Transverse colon (tissue), 4 donors: ENCODE measurements around the gene SNW1. TPM values are rescaled to one million over a fixed set of nuclear protein-coding genes. Genes with fewer than 3 reads are reported as not detected.
"Not testable (repeated sequence)": the region's sequence is repeated elsewhere in the genome, so short reads cannot be mapped to it uniquely, and the experiment has no call there.

Source experiments
- DNase-seq: peaks from one replicate; pipeline ENCODE4 v3.0.0-alpha.2; 2019
- H3K27ac ChIP-seq, 4 donors: fragments of 200-600 bp; sonication (generic); 2 replicates each; pipeline ENCODE4 v1.5.1; 2016 to 2018; ENCODE audit warnings: inconsistent platforms in 4 of 4
- H3K27me3 ChIP-seq: fragments of 200-600 bp; sonication (generic); 2 replicates; pipeline ENCODE4 v1.5.1; 2017; ENCODE audit warnings: inconsistent platforms
- H3K36me3 ChIP-seq, 4 donors: fragments of 200-600 bp; sonication (generic); 2 replicates each; pipeline ENCODE4 v1.5.1; 2017 to 2019; ENCODE audit warnings: inconsistent platforms in 4 of 4
- H3K4me1 ChIP-seq, 4 donors: fragments of 200-600 bp; sonication (generic); 2 replicates each; pipeline ENCODE4 v1.5.1; 2017 to 2020; ENCODE audit warnings: inconsistent platforms in 4 of 4
- H3K4me3 ChIP-seq, 4 donors: fragments of 200-600 bp; sonication (generic); 1 replicate in 1 of 4; 2 replicates in 3 of 4; pipeline versions ENCODE4 v1.5.1 to v1.6.1; 2017 to 2019; ENCODE audit warnings: inconsistent platforms in 4 of 4
- H3K9me3 ChIP-seq, 2 donors: fragments of 200-600 bp; sonication (generic); 2 replicates each; pipeline ENCODE4 v1.5.1; 2017 to 2019; ENCODE audit warnings: inconsistent platforms in 2 of 2
- CTCF ChIP-seq, 5 experiments: fragments of 200-600 bp in 3 of 5; fragments of 450-650 bp in 2 of 5; sonication (generic) in 3 of 5; IDR thresholded peaks; 1 replicate in 2 of 5; 2 replicates in 3 of 5; pipeline ENCODE4 v1.5.1; 2016 to 2017; ENCODE audit warnings: antibody characterized with exemption in 5 of 5, inconsistent platforms in 3 of 5, mild to moderate bottlenecking in 2 of 5, moderate library complexity in 1 of 5
- EP300 ChIP-seq: sonication (generic); formaldehyde crosslinking; IDR thresholded peaks from one replicate; pipeline ENCODE4 v1.6.1; 2017; ENCODE audit warnings: antibody characterized with exemption, low read depth
- POLR2A ChIP-seq: fragments of 450-650 bp; IDR thresholded peaks from one replicate; pipeline ENCODE4 v1.6.1; 2016; ENCODE audit warnings: antibody characterized with exemption, mild to moderate bottlenecking, moderate library complexity
- POLR2AphosphoS5 ChIP-seq, 3 donors: sonication (generic); formaldehyde crosslinking; IDR thresholded peaks; one replicate each; pipeline ENCODE4 v1.6.1; 2016; ENCODE audit warnings: antibody characterized with exemption in 3 of 3
- WGBS, 2 donors: methylation state at CpG; one replicate each; pipeline ENCODE4 v1.1.5; 2018; ENCODE audit warnings: low coverage in 1 of 2; 5-methylcytosine and 5-hydroxymethylcytosine counted together
- in situ Hi-C, 4 donors: fragments of 200-750 bp; cut with MboI; loops; one replicate each; pipeline versions ENCODE4 v1.15.0 to v1.15.1; 2017; ENCODE audit warnings: low sequenced_read_pairs in 3 of 4, low pct_ligation_motif_present in 1 of 4, low pct_unique_long_range_greater_than_20kb in 1 of 4
- intact Hi-C: fragments of 100-400 bp; cut with DNase I; formaldehyde crosslinking; loops from one replicate; pipeline ENCODE4 v1.15.1; 2023; ENCODE audit warnings: low total_unique reads
- total RNA-seq, 4 donors: library from RNA; depleted of rRNA; stranded (reverse); fragments of >200 nt; gene quantifications; one replicate each; pipeline ENCODE4 v1.1.0, GENCODE V29; 2016

Gene SNW1
- total RNA-seq, 4 donors from 2014 or later = 35.2 to 82.7 (median 56.9) TPM

GRCh38 chr14:77763316-77763715, 2.4 kb upstream of the SNW1 start:
- no peak for DNase-seq
- no peaks in the 10 kb centered on the region for H3K27me3 ChIP-seq
- in situ Hi-C loops (no loop called here), intact Hi-C loops (no loop called here)
- TF ChIP-seq EP300 (no peak), POLR2A (no peak), CTCF (IDR thresholded peaks at IDR 0.05) (no peak), POLR2AphosphoS5 (IDR thresholded peaks at IDR 0.05) (no peak)
- H3K27ac ChIP-seq = no peak overlapping the region
- H3K4me3 ChIP-seq = no peak overlapping the region
- H3K4me1 ChIP-seq = peaks cover 0 to 26% (median 21%) of the 10 kb centered on the region in 4 donors
- WGBS, 2 donors = 73 to 80% methylated on average over 1 of the region's 1 CpG
- no peaks in the 10 kb centered on the region for H3K9me3 ChIP-seq
- no peaks in the 10 kb centered on the region for H3K36me3 ChIP-seq

- intact Hi-C loops = no loop called here
- TF ChIP-seq EP300 (no peak), POLR2AphosphoS5 (IDR thresholded peaks at IDR 0.05) (no peak), POLR2A (no peak), CTCF (IDR thresholded peaks at IDR 0.05) (peak in 2 of 5 experiments; percentile 6 to 9)
- H3K36me3 ChIP-seq = no peaks in the 10 kb centered on the region
- no peaks in the 10 kb centered on the region for H3K27me3 ChIP-seq
- H3K4me1 ChIP-seq = peaks cover 0 to 37% (median 21%) of the 10 kb centered on the region in 4 donors
- WGBS, 2 donors = 3 to 28% methylated on average over 3 to 24 of the region's 24 CpGs
- peak overlapping the region; percentile 19 to 96 (median 74) for H3K4me3 ChIP-seq
- DNase-seq = peak; percentile 13
- in situ Hi-C loops = no loop called here
- H3K27ac ChIP-seq = peak overlapping the region; percentile 89 to 97 (median 91)
- no peaks in the 10 kb centered on the region for H3K9me3 ChIP-seq
These were observed 412 bp upstream of the SNW1 start for GRCh38 chr14:77761205-77761931.

GRCh38 chr14:77752799-77753516, 8.0 kb downstream of the SNW1 start:
- no peak for TF ChIP-seq EP300
- no peak for TF ChIP-seq POLR2A
- TF ChIP-seq POLR2AphosphoS5 (IDR thresholded peaks at IDR 0.05) = no peak
- no peak for TF ChIP-seq CTCF (IDR thresholded peaks at IDR 0.05)
- DNase-seq = no peak
- Histone ChIP-seq H3K9me3 (no peaks in the 10 kb centered on the region), H3K27me3 (no peaks in the 10 kb centered on the region), H3K4me1 (peaks cover 0 to 17% (median 0%) of the 10 kb centered on the region in 4 donors), H3K27ac (no peak overlapping the region), H3K4me3 (no peak overlapping the region), H3K36me3 (peaks cover 0 to 51% (median 24%) of the 10 kb centered on the region in 4 donors)
- intact Hi-C loops = no loop called here
- 82% methylated on average over 3 of the region's 3 CpGs for WGBS, 2 donors
- in situ Hi-C loops = no loop called here

- WGBS, 2 donors = 95 to 99% methylated on average over 2 of the region's 2 CpGs
- no peak for TF ChIP-seq CTCF (IDR thresholded peaks at IDR 0.05)
- no peak for TF ChIP-seq EP300
- TF ChIP-seq POLR2AphosphoS5 (IDR thresholded peaks at IDR 0.05) = no peak
- no peak for TF ChIP-seq POLR2A
- DNase-seq = no peak
- Histone ChIP-seq H3K4me3 (no peak overlapping the region), H3K9me3 (no peaks in the 10 kb centered on the region), H3K27me3 (no peaks in the 10 kb centered on the region), H3K4me1 (peaks cover 0 to 12% (median 0%) of the 10 kb centered on the region in 4 donors), H3K27ac (no peak overlapping the region), H3K36me3 (peaks cover 0 to 55% (median 26%) of the 10 kb centered on the region in 4 donors)
- intact Hi-C loops (no loop called here), in situ Hi-C loops (no loop called here)
These were observed 8.7 kb downstream of the SNW1 start for GRCh38 chr14:77752266-77752665.

- in situ Hi-C loops, H3K4me3 ChIP-seq, H3K27me3 ChIP-seq, intact Hi-C loops, DNase-seq, H3K4me1 ChIP-seq, H3K9me3 ChIP-seq, H3K27ac ChIP-seq: not testable (repeated sequence)
- H3K36me3 ChIP-seq = peaks cover 0 to 55% (median 21%) of the 10 kb centered on the region in 4 donors
- 97% methylated on average over 17 of the region's 33 CpGs; no CpG with 5 or more reads in 1 of the 2 donors for WGBS, 2 donors
These were observed 13.5 kb downstream of the SNW1 start for GRCh38 chr14:77747425-77747824.
